SU-DHL-6 (cell line): ENCODE results near the gene SH3BGRL2.

Experiments
- H2AFZ ChIP-seq: fragments of 200-600 bp; sonication (generic); 2 replicates; pipeline ENCODE4 v1.6.1; 2014; ENCODE audit warnings: low read depth, mild to moderate bottlenecking, moderate library complexity, mixed read lengths, antibody characterized with exemption, low read length; ENCODE audit not compliant: severe bottlenecking
- H3F3A ChIP-seq: fragments of 200-600 bp; shearing (Covaris generic); 2 replicates; pipeline ENCODE4 v1.6.0; 2016; ENCODE audit warnings: antibody characterized with exemption, mild to moderate bottlenecking; ENCODE audit not compliant: insufficient read depth
- H3K27ac ChIP-seq: fragments of 200-600 bp; sonication (generic); 2 replicates; pipeline ENCODE4 v1.5.1; 2016; ENCODE audit warnings: low read depth, mild to moderate bottlenecking, low read length, moderate library complexity, mixed read lengths
- H3K27me3 ChIP-seq: fragments of 200-600 bp; sonication (generic), shearing (Covaris generic); 2 replicates; pipeline ENCODE4 v1.6.0; 2014; ENCODE audit warnings: mild to moderate bottlenecking, low read length
- H3K36me3 ChIP-seq: fragments of 200-600 bp; sonication (generic); 2 replicates; pipeline ENCODE4 v1.6.1; 2014; ENCODE audit warnings: mild to moderate bottlenecking, low read length, mixed read lengths
- H3K4me2 ChIP-seq: fragments of 300-600, 200-600 bp; shearing (Covaris generic), sonication (generic); 2 replicates; pipeline ENCODE4 v1.6.0; 2014; ENCODE audit warnings: low read length, low read depth, mild to moderate bottlenecking; ENCODE audit not compliant: poor library complexity, severe bottlenecking
- H3K4me3 ChIP-seq: fragments of 200-600 bp; sonication (generic); 2 replicates; pipeline ENCODE4 v1.5.1; 2014; ENCODE audit warnings: antibody characterized with exemption, low read length, mild to moderate bottlenecking, mixed read lengths; ENCODE audit not compliant: insufficient read depth, poor library complexity, severe bottlenecking
- H3K79me2 ChIP-seq: fragments of 200-600 bp; sonication (generic); 2 replicates; pipeline ENCODE4 v1.6.1; 2014; ENCODE audit warnings: mild to moderate bottlenecking, low read length, moderate library complexity; ENCODE audit not compliant: insufficient read depth
- H3K9ac ChIP-seq: fragments of 200-600 bp; sonication (generic); 2 replicates; pipeline ENCODE4 v1.7.0; 2014; ENCODE audit warnings: mild to moderate bottlenecking, low read length
- H3K9me2 ChIP-seq: fragments of 200-600 bp; sonication (generic); replicated peaks from 2 replicates; pipeline ENCODE4 v1.6.1; 2014; ENCODE audit warnings: low read length; ENCODE audit not compliant: insufficient read depth
- H3K9me3 ChIP-seq: fragments of 200-600 bp; sonication (generic); 2 replicates; pipeline ENCODE4 v1.6.1; 2014; ENCODE audit warnings: low read length, mixed read lengths; ENCODE audit not compliant: insufficient read depth
- H4K20me1 ChIP-seq: fragments of 200-600 bp; sonication (generic); 2 replicates; pipeline ENCODE4 v1.6.1; 2014; ENCODE audit warnings: low read depth, mild to moderate bottlenecking, antibody characterized with exemption, low read length, moderate library complexity, mixed read lengths
- EZH2phosphoT487 ChIP-seq: fragments of 200-600 bp; sonication (generic), shearing (Covaris generic); conservative IDR thresholded peaks from 2 replicates; pipeline ENCODE4 v1.6.1; 2018; ENCODE audit warnings: mild to moderate bottlenecking, antibody characterized with exemption, low read length, moderate library complexity, mixed read lengths
- TF ChIP-seq, protein P1 (sequence below): fragments of 200-600 bp; sonication (generic); IDR thresholded peaks from one replicate; pipeline ENCODE4 v1.5.1; 2017; ENCODE audit warnings: antibody characterized with exemption, mild to moderate bottlenecking, low read length, moderate library complexity; ENCODE audit not compliant: insufficient read depth, poor library complexity, severe bottlenecking

SH3BGRL2 gene

DNA sequence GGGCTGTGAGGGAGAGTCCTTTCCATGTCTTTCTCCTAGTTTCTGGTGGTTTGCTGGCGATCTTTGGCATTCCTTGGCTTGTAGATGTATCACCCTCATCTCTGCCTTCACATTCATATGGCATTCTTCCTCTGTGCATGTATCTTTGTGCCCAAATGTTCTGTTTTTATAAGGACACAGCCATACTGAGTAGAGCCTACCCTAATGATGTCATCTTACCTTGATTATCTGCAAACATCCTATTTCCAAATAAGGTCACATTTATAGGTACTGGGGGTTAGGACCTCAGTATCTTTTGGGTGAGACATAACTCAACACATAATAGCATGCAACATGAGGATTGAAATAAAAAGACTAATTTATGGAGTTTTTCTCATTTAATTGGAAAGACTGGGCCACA lies 5.5 kb downstream of the SH3BGRL2 start:
- no peak for TF ChIP-seq EZH2phosphoT487
- TF ChIP-seq, protein P1, sequence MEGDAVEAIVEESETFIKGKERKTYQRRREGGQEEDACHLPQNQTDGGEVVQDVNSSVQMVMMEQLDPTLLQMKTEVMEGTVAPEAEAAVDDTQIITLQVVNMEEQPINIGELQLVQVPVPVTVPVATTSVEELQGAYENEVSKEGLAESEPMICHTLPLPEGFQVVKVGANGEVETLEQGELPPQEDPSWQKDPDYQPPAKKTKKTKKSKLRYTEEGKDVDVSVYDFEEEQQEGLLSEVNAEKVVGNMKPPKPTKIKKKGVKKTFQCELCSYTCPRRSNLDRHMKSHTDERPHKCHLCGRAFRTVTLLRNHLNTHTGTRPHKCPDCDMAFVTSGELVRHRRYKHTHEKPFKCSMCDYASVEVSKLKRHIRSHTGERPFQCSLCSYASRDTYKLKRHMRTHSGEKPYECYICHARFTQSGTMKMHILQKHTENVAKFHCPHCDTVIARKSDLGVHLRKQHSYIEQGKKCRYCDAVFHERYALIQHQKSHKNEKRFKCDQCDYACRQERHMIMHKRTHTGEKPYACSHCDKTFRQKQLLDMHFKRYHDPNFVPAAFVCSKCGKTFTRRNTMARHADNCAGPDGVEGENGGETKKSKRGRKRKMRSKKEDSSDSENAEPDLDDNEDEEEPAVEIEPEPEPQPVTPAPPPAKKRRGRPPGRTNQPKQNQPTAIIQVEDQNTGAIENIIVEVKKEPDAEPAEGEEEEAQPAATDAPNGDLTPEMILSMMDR: no peak
- no peak overlapping the region for H3K4me3 ChIP-seq
- no peak overlapping the region for H3K27ac ChIP-seq
- no peaks in the 10 kb centered on the region for H3K9me2 ChIP-seq
- no peaks in the 10 kb centered on the region for H3K36me3 ChIP-seq
- H2AFZ ChIP-seq: no peak overlapping the region
- no peaks in the 10 kb centered on the region for H4K20me1 ChIP-seq
- H3K27me3 ChIP-seq: no peaks in the 10 kb centered on the region
- no peaks in the 10 kb centered on the region for H3K9me3 ChIP-seq
- H3K79me2 ChIP-seq: no peaks in the 10 kb centered on the region
- H3K4me2 ChIP-seq: no peak overlapping the region
- H3K9ac ChIP-seq: no peak overlapping the region
- no peaks in the 10 kb centered on the region for H3F3A ChIP-seq

DNA sequence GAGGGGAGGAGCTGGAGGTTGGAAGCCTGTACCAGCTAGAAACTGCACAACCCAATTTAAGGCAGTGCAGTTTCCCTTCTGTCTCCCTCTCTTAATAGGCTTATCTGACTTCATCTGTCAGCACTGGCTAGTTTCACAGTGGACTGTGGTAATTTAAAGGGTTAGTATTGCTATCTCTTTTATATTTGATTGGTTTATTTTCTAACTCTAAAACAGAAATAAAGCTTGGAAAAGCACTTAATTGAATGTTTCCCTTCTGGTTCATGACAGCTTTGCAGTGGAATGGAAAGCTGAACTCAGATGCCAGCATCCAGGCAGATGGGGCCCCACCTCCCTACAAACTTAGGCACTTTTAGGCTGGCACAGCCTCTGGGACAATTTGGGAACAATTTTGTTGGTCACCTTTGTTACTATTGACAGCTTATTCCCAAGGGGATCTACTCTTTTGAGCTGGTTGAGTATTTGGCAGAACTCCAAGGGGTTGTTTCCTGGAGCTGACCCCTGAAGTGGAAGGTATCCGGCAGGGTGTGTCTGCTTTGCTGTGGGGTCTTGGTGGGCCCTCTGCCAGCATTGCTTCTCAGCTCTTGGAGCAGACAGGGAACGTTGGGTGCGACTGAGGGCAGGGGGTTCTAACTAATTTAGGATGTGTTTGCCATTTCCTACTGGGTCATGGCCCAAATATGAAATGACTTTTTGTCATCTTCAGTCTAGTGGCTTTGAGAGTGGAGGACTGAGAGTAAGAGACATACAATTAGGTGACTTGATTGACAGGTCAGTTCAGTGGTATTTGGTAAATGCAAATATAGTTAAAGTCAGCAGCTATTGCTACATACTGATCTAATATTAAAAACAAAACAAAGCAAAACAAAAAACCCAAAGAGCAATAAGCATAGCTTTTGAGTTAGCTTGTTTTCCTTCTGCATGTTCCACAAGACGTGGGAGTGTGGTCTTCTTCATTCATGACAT lies 9.3 kb downstream of the SH3BGRL2 start:
- no peak overlapping the region for H3K4me3 ChIP-seq
- no peaks in the 10 kb centered on the region for H3K9me3 ChIP-seq
- H3K9ac ChIP-seq: no peak overlapping the region
- no peak overlapping the region for H3K27ac ChIP-seq
- no peak overlapping the region for H3K4me2 ChIP-seq
- TF ChIP-seq EZH2phosphoT487: no peak
- TF ChIP-seq, protein P1: no peak
- no peaks in the 10 kb centered on the region for H3F3A ChIP-seq
- H3K79me2 ChIP-seq: no peaks in the 10 kb centered on the region
- no peaks in the 10 kb centered on the region for H3K36me3 ChIP-seq
- no peaks in the 10 kb centered on the region for H3K9me2 ChIP-seq
- H4K20me1 ChIP-seq: no peaks in the 10 kb centered on the region
- no peak overlapping the region for H2AFZ ChIP-seq
- no peaks in the 10 kb centered on the region for H3K27me3 ChIP-seq

DNA sequence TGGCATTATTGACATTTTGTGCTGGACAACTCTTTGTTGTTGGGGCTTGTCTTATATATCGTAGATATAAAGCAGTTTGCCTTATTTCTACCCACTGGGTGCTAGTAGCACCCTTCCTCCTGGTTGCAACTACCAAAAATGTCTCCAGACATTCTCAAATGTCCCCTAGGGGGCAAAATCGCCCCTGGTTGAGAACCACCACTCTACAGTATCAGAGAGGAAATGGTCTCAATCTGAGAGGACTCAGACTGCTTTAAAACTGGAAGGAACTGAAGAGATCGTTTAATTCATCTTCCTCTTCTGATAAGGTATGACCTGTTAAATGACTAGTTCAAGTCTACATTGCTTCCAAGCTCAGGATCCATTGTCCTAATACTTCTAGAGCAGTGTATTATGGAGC lies 14.9 kb downstream of the SH3BGRL2 start:
- no peak overlapping the region for H3K4me2 ChIP-seq
- no peaks in the 10 kb centered on the region for H3K9me3 ChIP-seq
- H3K27ac ChIP-seq: no peak overlapping the region
- H4K20me1 ChIP-seq: no peaks in the 10 kb centered on the region
- no peaks in the 10 kb centered on the region for H3K79me2 ChIP-seq
- H3K4me3 ChIP-seq: no peak overlapping the region
- TF ChIP-seq EZH2phosphoT487: no peak
- TF ChIP-seq, protein P1: no peak
- H2AFZ ChIP-seq: no peak overlapping the region
- H3K36me3 ChIP-seq: no peaks in the 10 kb centered on the region
- H3K9ac ChIP-seq: no peak overlapping the region
- no peaks in the 10 kb centered on the region for H3K9me2 ChIP-seq
- no peaks in the 10 kb centered on the region for H3F3A ChIP-seq
- no peaks in the 10 kb centered on the region for H3K27me3 ChIP-seq
